Dedifferentiated amniotic fluid mesenchymal stem cell (primary cell): Measurements from ENCODE around the gene MYO18A.
"Not testable (repeated sequence)": the region's sequence is repeated elsewhere in the genome, so short reads cannot be mapped to it uniquely, and the experiment has no call there.

Experiments
- DNase-seq: peaks from one replicate; pipeline ENCODE4 v3.0.0-alpha.2; 2016; ENCODE audit errors: extremely low spot score

MYO18A gene

GRCh38 chr17:29194669-29195068 is 14.5 kb upstream of the MYO18A start:
- DNase-seq, result no peak

GRCh38 chr17:29193146-29193545 is 12.9 kb upstream of the MYO18A start:
- no peak for DNase-seq

DNA sequence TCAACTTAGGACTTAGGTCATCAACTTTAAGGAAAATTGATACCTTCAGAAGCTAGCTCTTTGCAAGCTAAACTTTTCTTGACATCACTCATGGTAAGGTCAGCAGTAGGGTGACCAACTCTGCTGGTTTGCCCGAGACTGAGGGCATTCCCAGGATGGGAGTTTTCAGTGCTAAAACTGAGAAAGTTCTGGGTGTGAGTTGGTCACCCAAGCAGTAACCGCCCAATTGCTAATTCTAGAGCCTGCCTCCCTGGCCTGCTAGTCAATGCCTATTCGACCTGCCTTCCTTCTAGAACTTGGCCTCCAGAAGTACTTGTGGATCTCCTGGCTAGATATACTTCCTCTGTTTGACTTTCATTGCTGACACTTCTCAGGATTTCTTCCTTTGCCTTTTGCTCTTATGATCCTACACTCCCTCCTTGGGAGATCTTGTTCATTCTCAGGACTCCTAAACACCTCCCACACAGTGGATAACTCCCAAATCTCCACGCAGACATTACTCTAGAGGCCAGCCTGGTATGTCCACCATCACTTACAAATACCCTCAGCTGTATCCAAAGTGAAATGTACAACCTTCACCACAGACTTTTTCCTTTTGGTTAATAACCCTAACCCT is 10.5 kb upstream of the MYO18A start:
- no peak for DNase-seq

- no peak for DNase-seq
Measured at GRCh38 chr17:29190039-29190438, 9.8 kb upstream of the MYO18A start.

- DNase-seq, result no peak
Measured at GRCh38 chr17:29189355-29189754, 9.2 kb upstream of the MYO18A start.

DNA sequence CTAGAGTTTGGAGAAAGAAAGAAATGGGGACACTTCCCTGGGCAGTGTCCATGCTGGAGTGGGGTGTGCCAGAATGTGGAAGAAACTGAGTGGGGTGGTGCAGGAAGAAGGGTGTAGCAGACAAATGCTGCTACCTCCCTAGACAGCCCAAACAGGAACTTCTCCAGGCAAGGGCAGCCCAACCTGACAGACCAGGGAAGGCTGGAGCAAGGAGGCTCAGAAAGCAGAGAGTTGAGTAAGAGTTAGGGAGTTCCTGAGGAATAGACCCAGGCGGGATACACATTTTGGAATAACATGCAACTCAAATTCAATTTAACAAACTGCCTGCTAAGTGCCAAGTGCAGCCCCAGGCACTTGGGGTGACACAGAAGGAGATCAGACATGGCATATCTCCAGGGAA is 1.0 kb upstream of the MYO18A start:
- DNase-seq, result no peak

DNA sequence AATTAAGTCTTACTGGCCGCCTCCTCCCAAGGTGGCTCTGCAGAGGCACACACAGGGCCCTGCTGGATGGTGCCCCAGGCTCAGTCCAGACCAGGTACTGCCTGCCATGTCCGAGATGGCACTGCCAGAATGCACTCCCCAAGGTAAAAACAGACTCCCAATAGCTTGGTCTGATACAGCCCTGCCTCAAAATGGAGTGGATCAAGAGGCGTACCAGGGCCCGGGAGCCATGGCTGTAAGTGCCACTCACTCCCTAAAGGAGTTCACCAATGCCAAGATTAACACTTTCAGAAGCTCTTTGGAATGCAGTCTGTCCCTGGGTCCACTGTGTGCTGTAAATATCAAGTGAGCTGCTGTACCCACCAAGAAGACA is 576 bp upstream of the MYO18A start:
- no peak for DNase-seq

GRCh38 chr17:29179232-29180033 is 765 bp downstream of the MYO18A start:
- no peak for DNase-seq

GRCh38 chr17:29178750-29179231 is 1.4 kb downstream of the MYO18A start:
- no peak for DNase-seq

DNA sequence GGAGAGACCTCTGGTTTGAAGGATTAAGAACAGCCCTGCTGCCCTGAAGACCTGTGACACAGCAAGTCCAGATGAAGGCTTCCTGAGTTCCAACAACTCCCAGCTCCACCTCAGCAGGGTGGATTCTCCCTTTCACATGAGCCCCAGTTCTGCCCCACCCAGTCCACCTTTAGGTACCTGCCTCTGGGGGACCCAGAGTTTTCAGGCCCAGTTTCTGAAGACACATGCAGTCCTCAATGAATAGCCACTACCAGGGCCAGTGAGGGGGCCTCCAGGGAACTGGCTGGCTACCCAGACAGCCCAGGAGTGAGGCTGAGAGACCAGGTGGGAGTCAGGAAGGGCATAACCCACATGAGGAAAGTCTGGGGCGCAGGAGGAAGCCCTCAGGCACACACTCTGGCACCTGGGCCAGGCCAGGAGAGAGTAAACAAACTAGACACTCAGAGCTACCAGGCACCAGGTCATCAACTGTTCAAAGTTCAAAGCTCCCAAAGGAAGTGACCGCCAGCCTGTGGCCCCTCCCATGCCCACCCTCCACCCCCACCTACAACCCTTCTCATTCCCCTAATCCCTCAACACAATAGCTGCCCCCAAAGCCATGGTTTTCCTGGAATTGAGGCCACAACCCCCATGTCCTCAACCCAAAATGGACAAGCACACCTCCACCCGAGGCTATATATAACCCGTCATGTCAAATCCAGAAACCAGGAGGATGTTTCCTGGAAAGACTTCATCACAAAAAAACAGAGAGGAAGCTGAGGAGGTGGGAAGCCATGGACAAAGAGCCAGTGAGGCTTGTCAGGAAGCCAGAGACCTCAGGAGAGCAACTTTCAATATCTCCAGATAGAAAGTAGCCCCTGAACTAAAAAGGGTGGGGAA is 2.1 kb downstream of the MYO18A start:
- no peak for DNase-seq

DNA sequence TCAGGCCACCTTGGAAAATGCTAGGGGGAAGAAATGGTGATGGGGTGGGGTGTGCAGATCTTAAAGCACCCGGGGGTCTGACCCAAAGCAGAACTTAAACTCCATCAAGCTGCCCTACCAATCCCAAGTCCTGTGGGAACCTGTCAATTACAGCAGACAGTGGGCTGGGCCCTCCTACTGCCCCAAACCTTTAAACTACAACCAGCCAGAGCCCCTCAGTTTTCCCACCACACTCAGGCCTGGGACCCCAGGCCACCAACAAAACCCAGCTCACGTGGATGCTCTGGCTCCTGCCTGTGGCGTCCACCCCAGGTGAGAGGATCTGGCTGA is 2.7 kb downstream of the MYO18A start:
- no peak for DNase-seq

DNA sequence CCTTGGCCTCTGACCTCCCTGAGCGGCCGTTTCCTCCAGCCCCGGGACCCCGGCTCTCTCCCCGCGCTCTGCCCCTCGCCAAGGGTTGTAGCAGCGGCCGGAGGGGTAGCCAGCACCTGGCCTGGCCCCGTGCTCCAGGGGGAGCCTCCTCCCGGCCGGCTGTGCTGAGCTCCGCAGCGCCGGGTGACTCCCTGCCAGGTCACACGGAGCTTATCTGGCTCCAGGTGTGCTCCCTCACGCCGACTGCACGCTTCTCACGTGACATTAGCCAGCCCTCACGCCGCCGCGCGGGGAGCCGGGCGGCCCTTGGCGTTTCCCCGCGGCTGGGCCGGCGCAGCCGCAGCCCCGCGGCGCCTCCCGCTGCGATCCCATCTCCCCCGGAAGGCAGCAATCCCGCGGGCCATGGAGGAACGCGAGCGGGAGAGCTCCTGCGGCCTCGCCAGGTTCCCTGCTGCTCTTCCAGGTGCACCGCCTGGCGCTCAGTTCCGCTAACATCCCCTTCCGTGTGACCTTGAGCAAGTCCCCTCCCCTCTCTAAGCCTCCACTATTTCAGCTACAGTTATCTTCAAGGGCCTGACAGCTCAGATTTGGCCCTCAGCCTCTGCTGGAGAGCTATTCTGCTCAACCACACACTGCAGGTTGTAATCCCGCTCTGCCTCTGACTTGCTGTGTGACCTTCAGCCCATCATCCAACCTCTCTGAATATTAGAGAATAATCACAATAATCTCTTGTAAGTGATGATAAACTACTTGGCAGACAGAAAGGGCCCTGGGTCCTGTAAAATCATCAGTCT is 3.4 kb downstream of the MYO18A start:
- DNase-seq, result no peak

DNA sequence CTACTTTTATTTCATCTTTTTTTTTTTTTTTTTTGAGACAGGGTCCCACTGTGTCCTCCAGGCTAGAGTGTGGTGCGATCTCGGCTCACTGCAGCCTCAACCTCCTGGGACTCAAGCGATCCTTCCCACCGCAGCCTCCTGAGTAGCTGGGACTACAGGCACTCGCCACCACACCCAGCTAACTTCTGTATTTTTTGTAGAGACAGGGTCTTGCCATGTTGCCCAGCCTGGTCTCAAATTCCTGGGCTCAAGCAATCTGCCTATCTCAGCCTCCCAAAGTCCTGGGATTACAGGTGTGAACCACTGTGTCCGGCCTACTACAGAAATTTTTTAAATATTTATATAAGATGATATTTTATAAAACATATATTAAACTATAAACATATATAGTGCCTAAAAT is 4.8 kb downstream of the MYO18A start:
- DNase-seq, result no peak

DNA sequence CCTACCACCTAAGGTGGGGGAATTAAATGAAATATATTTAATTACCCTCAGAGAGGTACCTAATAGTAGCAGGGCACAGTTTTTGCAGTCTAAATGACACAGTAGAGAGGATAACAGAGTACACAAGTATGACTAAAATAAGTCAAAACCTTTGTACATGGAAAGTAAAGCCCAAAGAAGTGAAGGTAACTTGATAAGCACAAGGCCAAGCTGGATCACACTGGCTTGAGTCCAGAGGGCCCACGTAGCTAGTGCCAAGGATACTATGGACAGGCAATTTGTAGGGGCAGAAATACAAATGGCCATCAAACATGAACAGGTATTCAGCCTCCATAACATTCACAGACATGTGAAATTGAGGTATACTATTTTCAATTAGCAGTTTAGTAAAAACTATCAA is 7.6 kb downstream of the MYO18A start:
- no peak for DNase-seq

GRCh38 chr17:29170682-29171081 is 9.5 kb downstream of the MYO18A start:
- no peak for DNase-seq

- DNase-seq, result no peak
Measured at GRCh38 chr17:29169806-29170591, 10.2 kb downstream of the MYO18A start.

DNA sequence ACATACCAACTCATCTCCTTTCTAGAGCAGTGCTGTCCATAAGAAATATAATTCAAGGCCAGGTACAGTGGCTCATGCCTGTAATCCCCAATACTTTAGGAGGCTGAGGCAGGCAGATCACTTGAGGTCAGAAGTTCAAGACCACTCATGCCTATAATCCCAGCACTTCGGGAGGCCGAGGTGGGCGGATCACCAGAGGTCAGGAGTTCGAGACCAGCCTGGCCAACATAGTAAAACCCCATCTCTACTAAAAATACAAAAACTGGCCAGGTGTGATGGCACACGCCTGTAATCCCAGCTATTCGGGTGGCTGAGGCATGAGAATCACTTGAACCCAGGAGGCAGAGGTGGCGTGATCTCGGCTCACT is 11.5 kb downstream of the MYO18A start:
- DNase-seq, result not testable (repeated sequence)

GRCh38 chr17:29168079-29168758 is 12.0 kb downstream of the MYO18A start:
- no peak for DNase-seq

- no peak for DNase-seq
Measured at GRCh38 chr17:29167393-29168078, 12.7 kb downstream of the MYO18A start.

DNA sequence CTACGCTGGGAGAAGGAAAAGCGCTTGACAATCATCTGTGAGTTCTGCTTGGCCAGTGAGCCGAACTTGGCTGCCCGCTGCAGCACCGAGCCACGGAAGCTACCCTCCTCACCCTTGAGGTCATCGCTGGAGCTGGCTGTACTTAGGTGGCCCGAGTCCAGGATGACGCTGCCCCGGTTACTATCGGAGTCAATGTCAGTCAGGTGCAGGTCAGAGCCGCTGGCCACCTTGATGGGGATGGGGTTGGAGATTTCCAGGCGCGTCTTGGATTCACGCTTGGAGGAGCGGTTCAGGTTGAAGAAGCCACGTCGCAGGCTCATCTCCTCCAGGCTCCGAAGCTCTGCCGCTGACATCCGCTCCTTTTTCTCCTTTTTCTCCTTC is 13.7 kb downstream of the MYO18A start:
- no peak for DNase-seq
